ENCODE measurements around the gene LPP.
A peak's percentile ranks its signal among the peaks of the same experiment; 100 is the strongest.

Gene LPP

DNA sequence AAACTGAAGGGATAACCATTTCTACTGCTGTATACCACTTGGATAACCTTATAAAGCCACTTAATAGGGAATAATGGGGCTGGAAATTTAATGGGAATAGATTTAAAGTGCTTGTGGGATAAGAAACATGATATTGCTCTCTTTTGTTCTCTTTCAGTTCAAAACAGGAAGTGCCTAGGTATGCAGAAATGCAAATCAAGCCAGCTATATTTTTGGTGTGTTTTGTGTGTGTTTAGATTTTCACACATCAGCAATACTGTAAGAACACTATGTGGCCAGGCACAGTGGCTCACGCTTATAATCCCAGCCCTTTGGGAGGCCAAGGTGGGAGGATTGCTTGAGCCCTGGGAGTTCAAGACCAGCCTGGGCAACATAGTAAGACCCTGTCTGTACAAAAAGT lies 575.5 kb downstream of the LPP start:
- TF ChIP-seq CTCF (IDR thresholded peaks at IDR 0.05; ENCODE audit: insufficient read depth, low read length) (no peak), SPI1 (IDR thresholded peaks at IDR 0.05; ENCODE audit: borderline replicate concordance, low read depth) (peak; percentile 89)
- H3K27me3 ChIP-seq (ENCODE audit: insufficient read depth, poor library complexity, severe bottlenecking) = no peaks in the 10 kb centered on the region
- no peak overlapping the region for H3K27ac ChIP-seq (replicated peaks)
- DNase-seq (ENCODE audit: low read depth in 1 of 2, low spot score in 1 of 2) = no peak
- no peak overlapping the region for H3K4me3 ChIP-seq (replicated peaks; ENCODE audit: insufficient read depth, low read length)

DNA sequence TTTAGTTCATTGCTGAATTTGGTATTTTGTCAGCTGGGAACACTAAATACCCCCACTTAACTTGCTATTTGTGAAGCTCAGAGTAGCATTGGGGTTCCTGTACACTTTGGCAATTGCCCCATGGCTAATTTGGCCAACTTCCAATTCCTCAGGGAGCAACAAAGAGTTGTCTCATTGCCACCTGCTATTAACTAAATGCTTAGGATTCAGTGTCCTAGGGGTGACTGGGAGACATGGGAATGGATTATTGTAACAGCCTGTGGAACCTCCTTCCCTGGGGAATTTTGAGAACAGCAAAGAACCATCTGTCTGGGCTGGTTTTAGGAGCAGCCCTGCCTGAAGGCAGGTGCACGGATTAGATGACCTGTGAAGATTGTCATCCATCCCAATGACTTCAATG lies 580.4 kb downstream of the LPP start:
- Histone ChIP-seq H3K27ac (replicated peaks) (no peak overlapping the region), H3K27me3 (ENCODE audit: insufficient read depth, poor library complexity, severe bottlenecking) (no peaks in the 10 kb centered on the region), H3K4me3 (replicated peaks; ENCODE audit: insufficient read depth, low read length) (no peak overlapping the region)
- no peak for TF ChIP-seq POLR2AphosphoS5 (IDR thresholded peaks at IDR 0.05; ENCODE audit: low read depth)
- no peak for TF ChIP-seq GABPA (IDR thresholded peaks at IDR 0.05; ENCODE audit: low read depth)
- TF ChIP-seq, protein P1, sequence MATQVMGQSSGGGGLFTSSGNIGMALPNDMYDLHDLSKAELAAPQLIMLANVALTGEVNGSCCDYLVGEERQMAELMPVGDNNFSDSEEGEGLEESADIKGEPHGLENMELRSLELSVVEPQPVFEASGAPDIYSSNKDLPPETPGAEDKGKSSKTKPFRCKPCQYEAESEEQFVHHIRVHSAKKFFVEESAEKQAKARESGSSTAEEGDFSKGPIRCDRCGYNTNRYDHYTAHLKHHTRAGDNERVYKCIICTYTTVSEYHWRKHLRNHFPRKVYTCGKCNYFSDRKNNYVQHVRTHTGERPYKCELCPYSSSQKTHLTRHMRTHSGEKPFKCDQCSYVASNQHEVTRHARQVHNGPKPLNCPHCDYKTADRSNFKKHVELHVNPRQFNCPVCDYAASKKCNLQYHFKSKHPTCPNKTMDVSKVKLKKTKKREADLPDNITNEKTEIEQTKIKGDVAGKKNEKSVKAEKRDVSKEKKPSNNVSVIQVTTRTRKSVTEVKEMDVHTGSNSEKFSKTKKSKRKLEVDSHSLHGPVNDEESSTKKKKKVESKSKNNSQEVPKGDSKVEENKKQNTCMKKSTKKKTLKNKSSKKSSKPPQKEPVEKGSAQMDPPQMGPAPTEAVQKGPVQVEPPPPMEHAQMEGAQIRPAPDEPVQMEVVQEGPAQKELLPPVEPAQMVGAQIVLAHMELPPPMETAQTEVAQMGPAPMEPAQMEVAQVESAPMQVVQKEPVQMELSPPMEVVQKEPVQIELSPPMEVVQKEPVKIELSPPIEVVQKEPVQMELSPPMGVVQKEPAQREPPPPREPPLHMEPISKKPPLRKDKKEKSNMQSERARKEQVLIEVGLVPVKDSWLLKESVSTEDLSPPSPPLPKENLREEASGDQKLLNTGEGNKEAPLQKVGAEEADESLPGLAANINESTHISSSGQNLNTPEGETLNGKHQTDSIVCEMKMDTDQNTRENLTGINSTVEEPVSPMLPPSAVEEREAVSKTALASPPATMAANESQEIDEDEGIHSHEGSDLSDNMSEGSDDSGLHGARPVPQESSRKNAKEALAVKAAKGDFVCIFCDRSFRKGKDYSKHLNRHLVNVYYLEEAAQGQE (IDR thresholded peaks at IDR 0.05; ENCODE audit: insufficient replicate concordance, low read depth) = no peak
- TF ChIP-seq CTCF (IDR thresholded peaks at IDR 0.05; ENCODE audit: insufficient read depth, low read length) = no peak
- no peak for TF ChIP-seq SPI1 (IDR thresholded peaks at IDR 0.05; ENCODE audit: borderline replicate concordance, low read depth)
- DNase-seq (ENCODE audit: low read depth in 1 of 2, low spot score in 1 of 2) = no peak

DNA sequence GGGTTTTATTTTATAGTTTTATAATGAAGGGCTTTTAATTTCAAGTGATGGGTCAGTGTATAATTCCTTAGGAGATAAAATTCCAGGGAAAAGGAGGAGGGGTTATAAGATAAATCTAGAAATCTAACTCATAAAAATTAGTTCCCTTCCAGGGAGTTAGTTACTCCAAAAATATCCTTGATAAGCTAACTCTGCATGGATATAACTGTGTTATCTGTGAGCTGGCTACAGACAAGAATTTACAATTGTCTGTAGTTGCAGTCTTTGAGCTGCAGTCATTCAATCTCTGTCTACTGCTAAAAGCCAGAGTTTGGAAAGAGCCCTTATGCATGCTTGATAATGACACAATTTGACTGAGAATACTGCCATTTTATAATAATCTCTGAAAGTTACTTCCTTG lies 585.6 kb downstream of the LPP start:
- H3K4me3 ChIP-seq (replicated peaks; ENCODE audit: insufficient read depth, low read length) = no peak overlapping the region
- no peak for TF ChIP-seq GABPA (IDR thresholded peaks at IDR 0.05; ENCODE audit: low read depth)
- TF ChIP-seq, protein P1 (IDR thresholded peaks at IDR 0.05; ENCODE audit: insufficient replicate concordance, low read depth) = no peak
- no peak for TF ChIP-seq POLR2AphosphoS5 (IDR thresholded peaks at IDR 0.05; ENCODE audit: low read depth)
- TF ChIP-seq SPI1 (IDR thresholded peaks at IDR 0.05; ENCODE audit: borderline replicate concordance, low read depth) = no peak
- no peak for TF ChIP-seq CTCF (IDR thresholded peaks at IDR 0.05; ENCODE audit: insufficient read depth, low read length)
- no peak for DNase-seq (ENCODE audit: low read depth in 1 of 2, low spot score in 1 of 2)
- H3K27ac ChIP-seq (replicated peaks) = no peak overlapping the region
- H3K27me3 ChIP-seq (ENCODE audit: insufficient read depth, poor library complexity, severe bottlenecking) = no peaks in the 10 kb centered on the region

DNA sequence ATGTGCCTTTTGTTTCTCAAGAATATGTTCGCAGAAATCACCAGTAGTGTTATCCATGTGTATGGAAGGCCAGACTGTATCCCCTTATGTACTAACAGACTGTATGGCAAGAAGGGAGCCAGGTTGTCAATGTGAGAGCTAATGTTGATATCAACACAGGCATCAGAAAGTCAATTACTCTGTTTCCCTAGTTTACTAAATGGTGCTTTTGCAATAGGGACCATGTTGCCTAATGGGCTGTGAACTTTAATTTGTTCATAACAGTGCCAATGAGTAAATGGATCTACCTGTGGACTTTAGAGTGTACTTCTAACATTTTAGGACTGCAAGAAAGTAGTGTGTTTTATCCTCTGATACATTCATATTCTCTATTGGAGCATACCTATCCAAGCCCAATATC lies 586.1 kb downstream of the LPP start:
- TF ChIP-seq SPI1 (IDR thresholded peaks at IDR 0.05; ENCODE audit: borderline replicate concordance, low read depth) = no peak
- no peak for DNase-seq (ENCODE audit: low read depth in 1 of 2, low spot score in 1 of 2)
- Histone ChIP-seq H3K27ac (replicated peaks) (no peak overlapping the region), H3K27me3 (ENCODE audit: insufficient read depth, poor library complexity, severe bottlenecking) (no peaks in the 10 kb centered on the region), H3K4me3 (replicated peaks; ENCODE audit: insufficient read depth, low read length) (no peak overlapping the region)
